Mammary epithelial cell (primary cell): ENCODE results near the gene LUZP2.

Experiments used
- CTCF ChIP-seq, 2 donors: IDR thresholded peaks in 1 of 2; conservative IDR thresholded peaks in 1 of 2; 2 replicates each; pipeline ENCODE4 v1.5.1; 2011 to 2012; ENCODE audit warnings: inconsistent platforms in 2 of 2, low read length in 2 of 2, mild to moderate bottlenecking in 2 of 2, control low read depth in 1 of 2, low read depth in 1 of 2; ENCODE audit not compliant: insufficient read depth in 1 of 2; ENCODE audit errors: extremely low read depth in 1 of 2
- EZH2 ChIP-seq: IDR thresholded peaks from 2 replicates; pipeline ENCODE4 v1.6.1; 2012; ENCODE audit warnings: low read length, inconsistent platforms, borderline replicate concordance

- TF ChIP-seq CTCF (conservative IDR thresholded peaks at IDR 0.05 in 1 of 2, IDR thresholded peaks at IDR 0.05 in 1 of 2; ENCODE audit: extremely low read depth in 1 of 2, insufficient read depth in 1 of 2, low read depth in 1 of 2, low read length in 2 of 2) (no peak), EZH2 (no peak)
Observed at GRCh38 chr11:24808173-24808572, 311.3 kb downstream of the LUZP2 start.
